HEK293 (cell line): ENCODE results near the gene EIF4E2.
A peak's percentile ranks its signal among the peaks of the same experiment; 100 is the strongest.

Source experiments
- CTCF ChIA-PET: fragments of 350-600 bp; formaldehyde crosslinking; extraction: SDS; loops from one replicate; lab custom pipeline; 2021; ENCODE audit warnings: antibody characterized with exemption; lab: Yijun Ruan, JAX
- POLR2A ChIA-PET: fragments of 300-600 bp; formaldehyde crosslinking; extraction: SDS; loops from one replicate; lab custom pipeline; 2020; ENCODE audit warnings: antibody characterized with exemption, inconsistent platforms; lab: Yijun Ruan, JAX
- H3K27ac ChIP-seq: fragments of 200-500 bp; sonication (Bioruptor generic); 2 replicates; pipeline ENCODE4 v1.5.1; 2014; ENCODE audit warnings: low read depth, low read length, control low read depth, inconsistent platforms; ENCODE audit errors: extremely low read depth
- H3K36me3 ChIP-seq, 2 experiments: fragments of 200-500 bp in 1 of 2; sonication (Bioruptor generic) in 1 of 2; 1 replicate in 1 of 2; 2 replicates in 1 of 2; pipeline ENCODE4 v1.5.1; 2014 to 2017; ENCODE audit warnings: inconsistent platforms in 2 of 2, low read length in 2 of 2; ENCODE audit not compliant: control insufficient read depth in 2 of 2, insufficient read depth in 1 of 2
- H3K4me1 ChIP-seq: fragments of 200-500 bp; sonication (Bioruptor generic); 2 replicates; pipeline ENCODE4 v1.5.1; 2014; ENCODE audit warnings: mild to moderate bottlenecking, low read length, inconsistent platforms; ENCODE audit not compliant: control insufficient read depth, insufficient read depth
- H3K4me3 ChIP-seq: 2 replicates; pipeline ENCODE4 v1.5.1; 2011; ENCODE audit warnings: low read depth, mild to moderate bottlenecking, control low read depth, low read length, moderate library complexity
- H3K9me3 ChIP-seq: fragments of 200-500 bp; sonication (Bioruptor generic); 2 replicates; pipeline ENCODE4 v1.5.1; 2014; ENCODE audit warnings: low read depth, low read length, inconsistent platforms; ENCODE audit not compliant: control insufficient read depth, insufficient read depth
- BCL11A ChIP-seq: fragments of 450-650 bp; formaldehyde crosslinking; IDR thresholded peaks from 2 replicates; pipeline ENCODE4 v1.5.1; 2016; ENCODE audit warnings: low read depth, missing biosample characterization, missing genetic modification characterization
- HOXD13 ChIP-seq: sonication (generic); formaldehyde crosslinking; IDR thresholded peaks from 2 replicates; pipeline ENCODE4 v1.8.0; 2022; ENCODE audit warnings: missing genetic modification reagents, borderline replicate concordance
- KLF1 ChIP-seq: fragments of 450-650 bp; formaldehyde crosslinking; IDR thresholded peaks from 2 replicates; pipeline ENCODE4 v1.5.1; 2016; ENCODE audit warnings: missing biosample characterization, missing genetic modification characterization
- OSR2 ChIP-seq: fragments of 450-650 bp; formaldehyde crosslinking; IDR thresholded peaks from 2 replicates; pipeline ENCODE4 v1.5.1; 2016; ENCODE audit warnings: missing biosample characterization, missing genetic modification characterization
- REPIN1 ChIP-seq: fragments of 450-650 bp; formaldehyde crosslinking; IDR thresholded peaks from 2 replicates; pipeline ENCODE4 v1.5.1; 2017; ENCODE audit warnings: missing biosample characterization, missing genetic modification characterization, low read depth
- ZBTB20 ChIP-seq: fragments of 450-650 bp; formaldehyde crosslinking; IDR thresholded peaks from 2 replicates; pipeline ENCODE4 v1.5.1; 2016; ENCODE audit warnings: missing biosample characterization, missing genetic modification characterization
- ZEB2 ChIP-seq: fragments of 450-650 bp; formaldehyde crosslinking; IDR thresholded peaks from 2 replicates; pipeline ENCODE4 v1.5.1; 2016; ENCODE audit warnings: missing biosample characterization, missing genetic modification characterization
- ZFP69B ChIP-seq: fragments of 450-650 bp; formaldehyde crosslinking; IDR thresholded peaks from 2 replicates; pipeline ENCODE4 v1.5.1; 2016; ENCODE audit warnings: missing biosample characterization, missing genetic modification characterization
- ZNF10 ChIP-seq: fragments of 450-650 bp; formaldehyde crosslinking; IDR thresholded peaks from 2 replicates; pipeline ENCODE4 v1.5.1; 2017; ENCODE audit warnings: missing biosample characterization, missing genetic modification characterization
- ZNF132 ChIP-seq: fragments of 450-650 bp; formaldehyde crosslinking; IDR thresholded peaks from 2 replicates; pipeline ENCODE4 v1.5.1; 2017; ENCODE audit warnings: missing biosample characterization, missing genetic modification characterization, borderline replicate concordance
- ZNF146 ChIP-seq: fragments of 450-650 bp; formaldehyde crosslinking; IDR thresholded peaks from 2 replicates; pipeline ENCODE4 v1.5.1; 2016; ENCODE audit warnings: missing biosample characterization, missing genetic modification characterization
- ZNF157 ChIP-seq: fragments of 450-650 bp; formaldehyde crosslinking; IDR thresholded peaks from 2 replicates; pipeline ENCODE4 v1.5.1; 2016; ENCODE audit warnings: missing biosample characterization, missing genetic modification characterization
- ZNF2 ChIP-seq: fragments of 450-650 bp; formaldehyde crosslinking; IDR thresholded peaks from 2 replicates; pipeline ENCODE4 v1.5.1; 2016; ENCODE audit warnings: missing biosample characterization, missing genetic modification characterization
- ZNF248 ChIP-seq: fragments of 450-650 bp; formaldehyde crosslinking; IDR thresholded peaks from 2 replicates; pipeline ENCODE4 v1.5.1; 2017; ENCODE audit warnings: missing biosample characterization, missing genetic modification characterization
- ZNF302 ChIP-seq: fragments of 450-650 bp; formaldehyde crosslinking; IDR thresholded peaks from 2 replicates; pipeline ENCODE4 v1.5.1; 2016; ENCODE audit warnings: missing biosample characterization, missing genetic modification characterization, low read depth
- ZNF398 ChIP-seq: fragments of 450-650 bp; formaldehyde crosslinking; IDR thresholded peaks from 2 replicates; pipeline ENCODE4 v1.5.1; 2017; ENCODE audit warnings: missing biosample characterization, missing genetic modification characterization
- ZNF600 ChIP-seq: fragments of 450-650 bp; formaldehyde crosslinking; IDR thresholded peaks from 2 replicates; pipeline ENCODE4 v1.5.1; 2016; ENCODE audit warnings: missing biosample characterization, missing genetic modification characterization
- ZNF610 ChIP-seq: fragments of 450-650 bp; formaldehyde crosslinking; IDR thresholded peaks from 2 replicates; pipeline ENCODE4 v1.5.1; 2016; ENCODE audit warnings: missing biosample characterization, missing genetic modification characterization, borderline replicate concordance
- ZNF645 ChIP-seq: fragments of 450-650 bp; formaldehyde crosslinking; IDR thresholded peaks from 2 replicates; pipeline ENCODE4; 2016; ENCODE audit warnings: missing biosample characterization, missing genetic modification characterization
- ZNF654 ChIP-seq: fragments of 450-650 bp; formaldehyde crosslinking; IDR thresholded peaks from 2 replicates; pipeline ENCODE4 v1.5.1; 2016; ENCODE audit warnings: low read depth, missing biosample characterization, missing genetic modification characterization
- ZNF837 ChIP-seq: fragments of 450-650 bp; formaldehyde crosslinking; IDR thresholded peaks from 2 replicates; pipeline ENCODE4 v1.5.1; 2016; ENCODE audit warnings: missing biosample characterization, missing genetic modification characterization
- ZNF843 ChIP-seq: fragments of 450-650 bp; formaldehyde crosslinking; IDR thresholded peaks from 2 replicates; pipeline ENCODE4 v1.5.1; 2016; ENCODE audit warnings: missing biosample characterization, missing genetic modification characterization
- ZSCAN16 ChIP-seq: fragments of 450-650 bp; formaldehyde crosslinking; IDR thresholded peaks from 2 replicates; pipeline ENCODE4 v1.5.1; 2016; ENCODE audit warnings: missing biosample characterization, missing genetic modification characterization
- TF ChIP-seq, protein P1 (sequence below): fragments of 450-650 bp; formaldehyde crosslinking; IDR thresholded peaks from 2 replicates; pipeline ENCODE4 v1.5.1; 2017; ENCODE audit warnings: missing biosample characterization, missing genetic modification characterization
- TF ChIP-seq, protein P2 (sequence below): IDR thresholded peaks from 2 replicates; pipeline ENCODE4 v1.6.1; 2011; ENCODE audit warnings: mild to moderate bottlenecking, low read depth, low read length, borderline replicate concordance
- TF ChIP-seq, protein P3 (sequence below): fragments of 450-650 bp; formaldehyde crosslinking; IDR thresholded peaks from 2 replicates; pipeline ENCODE4 v1.5.1; 2016; ENCODE audit warnings: missing biosample characterization, missing genetic modification characterization
- TF ChIP-seq, protein P4 (sequence below): fragments of 450-650 bp; formaldehyde crosslinking; IDR thresholded peaks from 2 replicates; pipeline ENCODE4 v1.5.1; 2016; ENCODE audit warnings: missing biosample characterization, missing genetic modification characterization

The EIF4E2 gene

DNA sequence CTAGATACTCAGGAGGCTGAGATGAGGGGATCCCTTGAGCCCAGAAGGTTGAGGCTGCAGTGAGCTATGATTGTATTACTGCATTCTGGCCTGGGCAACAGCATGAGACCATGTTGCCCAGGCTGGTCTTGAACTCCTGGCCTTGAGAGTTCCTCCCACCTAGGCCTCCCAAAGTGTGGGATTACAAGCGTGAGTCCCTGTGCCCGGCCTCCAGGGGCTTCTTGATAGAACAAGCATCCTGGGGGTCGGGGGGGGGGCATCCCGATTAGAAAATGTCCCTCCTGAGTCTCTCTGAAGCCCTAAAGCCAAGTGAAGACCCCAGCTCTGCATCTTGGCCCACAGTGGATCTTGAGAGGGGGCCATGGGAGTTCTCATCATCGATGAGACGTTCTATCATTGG, 60.6 kb downstream of the EIF4E2 start (continued):
- TF ChIP-seq ZNF157 (no peak), ZNF837 (tag by site-specific recombination) (no peak), ZNF654 (tag by site-specific recombination) (no peak), ZFP69B (tag by site-specific recombination) (no peak), KLF1 (tag by site-specific recombination) (no peak), ZNF843 (no peak), ZNF302 (no peak)
- TF ChIP-seq, protein P1, sequence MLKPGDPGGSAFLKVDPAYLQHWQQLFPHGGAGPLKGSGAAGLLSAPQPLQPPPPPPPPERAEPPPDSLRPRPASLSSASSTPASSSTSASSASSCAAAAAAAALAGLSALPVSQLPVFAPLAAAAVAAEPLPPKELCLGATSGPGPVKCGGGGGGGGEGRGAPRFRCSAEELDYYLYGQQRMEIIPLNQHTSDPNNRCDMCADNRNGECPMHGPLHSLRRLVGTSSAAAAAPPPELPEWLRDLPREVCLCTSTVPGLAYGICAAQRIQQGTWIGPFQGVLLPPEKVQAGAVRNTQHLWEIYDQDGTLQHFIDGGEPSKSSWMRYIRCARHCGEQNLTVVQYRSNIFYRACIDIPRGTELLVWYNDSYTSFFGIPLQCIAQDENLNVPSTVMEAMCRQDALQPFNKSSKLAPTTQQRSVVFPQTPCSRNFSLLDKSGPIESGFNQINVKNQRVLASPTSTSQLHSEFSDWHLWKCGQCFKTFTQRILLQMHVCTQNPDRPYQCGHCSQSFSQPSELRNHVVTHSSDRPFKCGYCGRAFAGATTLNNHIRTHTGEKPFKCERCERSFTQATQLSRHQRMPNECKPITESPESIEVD (tag by site-specific recombination), result no peak

- H3K4me1 ChIP-seq, result no peaks in the 10 kb centered on the region
- CTCF ChIA-PET, result interaction anchor here (0.6 to 2.6 kb wide), 30 partner anchors 9 to 1035 kb away, joined by 3 to 26 read pairs (median 3); partner anchors contain the start of gene EFHD1
- H3K4me3 ChIP-seq, result no peak overlapping the region
- POLR2A ChIA-PET, result interaction anchor here (0.5 kb wide), 1 partner anchor 19 kb away, joined by 3 read pairs; no protein-coding TSS in a partner anchor
- peak overlapping the region; percentile 19; the same call in 1 of the 2 replicates for H3K27ac ChIP-seq
- no peaks in the 10 kb centered on the region for H3K9me3 ChIP-seq
- no peaks in the 10 kb centered on the region for H3K36me3 ChIP-seq
- TF ChIP-seq ZNF2 (tag by site-specific recombination), result no peak
- TF ChIP-seq, protein P2, sequence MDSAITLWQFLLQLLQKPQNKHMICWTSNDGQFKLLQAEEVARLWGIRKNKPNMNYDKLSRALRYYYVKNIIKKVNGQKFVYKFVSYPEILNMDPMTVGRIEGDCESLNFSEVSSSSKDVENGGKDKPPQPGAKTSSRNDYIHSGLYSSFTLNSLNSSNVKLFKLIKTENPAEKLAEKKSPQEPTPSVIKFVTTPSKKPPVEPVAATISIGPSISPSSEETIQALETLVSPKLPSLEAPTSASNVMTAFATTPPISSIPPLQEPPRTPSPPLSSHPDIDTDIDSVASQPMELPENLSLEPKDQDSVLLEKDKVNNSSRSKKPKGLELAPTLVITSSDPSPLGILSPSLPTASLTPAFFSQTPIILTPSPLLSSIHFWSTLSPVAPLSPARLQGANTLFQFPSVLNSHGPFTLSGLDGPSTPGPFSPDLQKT, result no peak
- TF ChIP-seq, protein P3, sequence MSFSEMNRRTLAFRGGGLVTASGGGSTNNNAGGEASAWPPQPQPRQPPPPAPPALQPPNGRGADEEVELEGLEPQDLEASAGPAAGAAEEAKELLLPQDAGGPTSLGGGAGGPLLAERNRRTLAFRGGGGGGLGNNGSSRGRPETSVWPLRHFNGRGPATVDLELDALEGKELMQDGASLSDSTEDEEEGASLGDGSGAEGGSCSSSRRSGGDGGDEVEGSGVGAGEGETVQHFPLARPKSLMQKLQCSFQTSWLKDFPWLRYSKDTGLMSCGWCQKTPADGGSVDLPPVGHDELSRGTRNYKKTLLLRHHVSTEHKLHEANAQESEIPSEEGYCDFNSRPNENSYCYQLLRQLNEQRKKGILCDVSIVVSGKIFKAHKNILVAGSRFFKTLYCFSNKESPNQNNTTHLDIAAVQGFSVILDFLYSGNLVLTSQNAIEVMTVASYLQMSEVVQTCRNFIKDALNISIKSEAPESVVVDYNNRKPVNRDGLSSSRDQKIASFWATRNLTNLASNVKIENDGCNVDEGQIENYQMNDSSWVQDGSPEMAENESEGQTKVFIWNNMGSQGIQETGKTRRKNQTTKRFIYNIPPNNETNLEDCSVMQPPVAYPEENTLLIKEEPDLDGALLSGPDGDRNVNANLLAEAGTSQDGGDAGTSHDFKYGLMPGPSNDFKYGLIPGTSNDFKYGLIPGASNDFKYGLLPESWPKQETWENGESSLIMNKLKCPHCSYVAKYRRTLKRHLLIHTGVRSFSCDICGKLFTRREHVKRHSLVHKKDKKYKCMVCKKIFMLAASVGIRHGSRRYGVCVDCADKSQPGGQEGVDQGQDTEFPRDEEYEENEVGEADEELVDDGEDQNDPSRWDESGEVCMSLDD, result peak; percentile 36; the same call in 1 of the 2 replicates
- TF ChIP-seq ZNF132 (tag by site-specific recombination), result no peak
- peak; percentile 49 for TF ChIP-seq ZNF398 (tag by site-specific recombination)
- TF ChIP-seq ZNF600 (tag by site-specific recombination), result peak; percentile 72
- no peak for TF ChIP-seq ZSCAN16 (tag by site-specific recombination)
- TF ChIP-seq ZNF645, result no peak
- no peak for TF ChIP-seq ZNF10 (tag by site-specific recombination)
- TF ChIP-seq REPIN1 (tag by site-specific recombination), result no peak
- TF ChIP-seq HOXD13 (CRISPR knock-in tag), result no peak
- TF ChIP-seq ZNF146 (tag by site-specific recombination), result no peak
- TF ChIP-seq ZNF302, result no peak
- peak; percentile 22; the same call in 1 of the 2 replicates for TF ChIP-seq ZBTB20 (tag by site-specific recombination)
- no peak for TF ChIP-seq BCL11A (tag by site-specific recombination)
- no peak for TF ChIP-seq ZNF248 (tag by site-specific recombination)
- TF ChIP-seq OSR2 (tag by site-specific recombination), result no peak
- TF ChIP-seq ZNF610, result no peak
- TF ChIP-seq, protein P4, sequence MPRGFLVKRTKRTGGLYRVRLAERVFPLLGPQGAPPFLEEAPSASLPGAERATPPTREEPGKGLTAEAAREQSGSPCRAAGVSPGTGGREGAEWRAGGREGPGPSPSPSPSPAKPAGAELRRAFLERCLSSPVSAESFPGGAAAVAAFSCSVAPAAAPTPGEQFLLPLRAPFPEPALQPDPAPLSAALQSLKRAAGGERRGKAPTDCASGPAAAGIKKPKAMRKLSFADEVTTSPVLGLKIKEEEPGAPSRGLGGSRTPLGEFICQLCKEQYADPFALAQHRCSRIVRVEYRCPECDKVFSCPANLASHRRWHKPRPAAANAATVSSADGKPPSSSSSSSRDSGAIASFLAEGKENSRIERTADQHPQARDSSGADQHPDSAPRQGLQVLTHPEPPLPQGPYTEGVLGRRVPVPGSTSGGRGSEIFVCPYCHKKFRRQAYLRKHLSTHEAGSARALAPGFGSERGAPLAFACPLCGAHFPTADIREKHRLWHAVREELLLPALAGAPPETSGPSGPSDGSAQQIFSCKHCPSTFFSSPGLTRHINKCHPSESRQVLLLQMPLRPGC (tag by site-specific recombination), result no peak
- TF ChIP-seq ZEB2 (tag by site-specific recombination), result peak; percentile 39; the same call in 1 of the 2 replicates
Measured at GRCh38 chr2:232611559-232612218, 61.2 kb downstream of the EIF4E2 start.
